Stimulated activated CD8-positive, alpha-beta memory T cell treated with anti-CD3 and anti-CD28 coated beads, Interleukin-7, amount 100 ng/mL, for 48 hours (primary cell): ENCODE measurements around the gene ZDHHC8.
"Not testable (repeated sequence)": the region's sequence is repeated elsewhere in the genome, so short reads cannot be mapped to it uniquely, and the experiment has no call there.

Source experiments
- DNase-seq, 2 donors: peaks; one replicate each; pipeline ENCODE4 v3.0.0-alpha.2; 2020; ENCODE audit warnings: low read depth in 1 of 2; ENCODE audit errors: extremely low read depth in 1 of 2

ZDHHC8 gene

DNA sequence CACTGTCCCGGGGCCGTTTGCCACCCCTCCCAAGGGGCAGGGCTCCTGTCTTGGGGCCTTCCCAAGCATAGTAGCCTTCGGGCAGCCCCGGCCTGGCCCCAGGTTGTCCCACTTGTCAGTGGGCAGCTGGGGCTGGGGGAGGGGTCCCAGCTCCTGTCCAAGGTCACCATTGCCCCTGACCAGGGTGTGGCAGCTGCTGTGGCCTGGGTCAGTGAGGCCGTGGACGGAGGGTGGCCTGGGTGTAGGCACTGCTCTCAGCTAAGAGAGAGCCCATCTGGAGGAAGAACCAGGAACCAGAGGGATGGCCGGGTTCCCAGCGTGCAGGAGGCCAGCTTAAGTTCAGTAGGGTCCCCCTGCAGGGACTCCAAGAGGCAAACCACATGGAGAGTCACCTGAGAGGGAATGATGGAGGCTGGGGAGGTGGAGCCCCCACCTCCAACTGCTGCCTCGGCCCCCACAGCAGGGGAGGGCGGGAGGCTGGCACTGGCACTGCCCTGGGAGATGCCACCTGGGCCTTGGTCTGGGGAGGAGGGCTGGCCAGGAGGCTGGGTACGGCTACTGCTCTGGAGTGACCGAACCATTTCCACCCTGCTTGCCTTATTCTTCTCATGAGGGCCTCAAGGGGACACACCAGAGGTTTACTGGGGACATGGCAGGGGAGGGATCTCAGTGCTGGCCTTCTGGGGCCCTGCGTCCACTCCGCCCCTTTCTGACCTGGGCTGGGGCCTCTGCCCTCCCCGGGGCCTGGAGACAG, 26.0 kb downstream of the ZDHHC8 start:
- DNase-seq, result no peak

DNA sequence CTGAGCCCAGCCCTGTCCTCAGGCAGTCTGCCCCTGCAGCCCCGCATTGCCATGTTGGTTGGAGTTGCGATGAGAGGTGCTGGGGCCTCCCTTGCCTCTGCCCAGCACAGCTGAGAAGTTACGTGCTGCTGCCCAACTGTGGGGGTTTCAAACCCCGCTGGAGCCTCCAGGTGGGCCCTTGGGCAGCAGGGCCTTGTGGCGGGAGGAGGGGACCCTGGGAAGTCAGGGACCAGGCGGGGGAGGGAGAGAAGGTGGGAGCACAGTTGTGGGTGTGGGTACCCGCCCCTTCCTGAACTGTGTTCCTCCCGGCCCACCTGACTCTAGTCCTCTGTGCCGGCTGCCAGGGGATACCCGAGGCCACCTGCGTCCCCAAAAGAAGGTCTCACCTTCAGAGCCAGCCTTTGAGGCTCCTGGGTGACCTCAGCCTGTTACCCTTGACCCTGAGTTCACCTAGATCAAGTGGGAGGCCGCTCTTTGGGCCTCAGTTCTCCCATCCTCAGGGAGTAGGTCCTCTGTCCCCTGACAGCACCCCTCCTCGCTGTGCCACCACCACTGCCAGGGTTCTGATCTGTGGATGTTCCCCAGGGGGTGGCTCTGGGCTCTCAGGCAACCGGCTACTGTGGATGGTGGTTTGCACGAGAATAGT, 26.9 kb downstream of the ZDHHC8 start:
- DNase-seq, result no peak

DNA sequence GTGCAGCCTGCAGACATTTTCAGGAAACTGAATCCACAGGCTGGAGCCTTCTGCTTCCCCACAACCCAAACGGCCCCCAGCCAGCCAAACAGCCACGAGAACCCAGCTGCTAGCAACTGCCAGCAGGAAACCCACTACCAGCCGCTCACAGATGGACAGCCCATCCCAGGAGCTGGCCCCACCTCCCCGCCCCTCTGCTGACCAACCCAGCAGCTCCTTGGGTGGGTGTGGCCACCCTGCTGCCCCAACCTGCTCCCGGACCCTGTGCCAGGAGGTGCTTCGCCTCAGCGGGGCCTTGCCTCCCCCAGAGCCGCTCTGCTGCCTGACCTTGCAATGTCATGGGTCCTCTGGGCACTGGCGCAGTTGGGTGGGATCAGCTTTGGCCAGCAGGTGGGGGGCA, 27.5 kb downstream of the ZDHHC8 start:
- DNase-seq, result no peak

DNA sequence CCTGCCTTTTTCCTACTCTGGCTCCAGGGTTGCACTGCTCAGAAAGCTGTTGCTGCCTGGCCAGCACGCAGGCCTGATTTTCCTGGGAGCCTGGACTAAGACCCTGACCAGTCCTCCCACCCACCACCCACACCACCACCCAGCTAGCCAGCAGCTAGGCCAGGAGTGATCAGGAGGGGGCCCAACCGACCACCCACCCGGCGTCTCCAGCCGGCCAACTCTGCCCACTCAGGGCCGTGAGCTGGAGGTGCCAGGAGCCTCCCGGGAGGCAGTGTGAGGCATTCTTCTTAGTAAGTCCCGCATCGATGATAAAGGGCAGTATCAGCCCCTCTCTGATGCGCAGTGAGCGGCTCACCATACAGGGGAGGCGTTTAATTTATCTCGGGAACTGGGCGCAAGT, 27.9 kb downstream of the ZDHHC8 start:
- not testable (repeated sequence) for DNase-seq

DNA sequence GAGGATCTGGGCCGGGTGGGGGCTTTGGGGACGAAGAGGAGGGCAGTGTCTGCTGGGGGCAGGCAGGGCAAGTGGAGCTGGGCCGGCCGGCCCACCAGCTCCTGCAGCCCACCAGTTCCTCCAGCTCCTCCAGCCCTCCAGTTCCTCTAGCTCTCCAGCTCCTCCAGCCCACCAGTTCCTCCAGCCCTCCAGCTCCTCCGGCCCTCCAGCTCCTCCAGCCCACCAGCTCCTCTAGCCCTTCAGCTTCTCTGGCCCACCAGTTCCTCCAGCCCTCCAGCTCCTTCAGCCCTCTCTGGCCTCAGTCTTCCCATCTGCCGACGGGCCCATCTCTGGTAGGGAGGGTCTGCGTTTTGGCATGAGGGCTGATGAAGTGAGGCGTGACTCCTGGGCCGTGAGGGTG, 28.4 kb downstream of the ZDHHC8 start:
- no peak for DNase-seq

DNA sequence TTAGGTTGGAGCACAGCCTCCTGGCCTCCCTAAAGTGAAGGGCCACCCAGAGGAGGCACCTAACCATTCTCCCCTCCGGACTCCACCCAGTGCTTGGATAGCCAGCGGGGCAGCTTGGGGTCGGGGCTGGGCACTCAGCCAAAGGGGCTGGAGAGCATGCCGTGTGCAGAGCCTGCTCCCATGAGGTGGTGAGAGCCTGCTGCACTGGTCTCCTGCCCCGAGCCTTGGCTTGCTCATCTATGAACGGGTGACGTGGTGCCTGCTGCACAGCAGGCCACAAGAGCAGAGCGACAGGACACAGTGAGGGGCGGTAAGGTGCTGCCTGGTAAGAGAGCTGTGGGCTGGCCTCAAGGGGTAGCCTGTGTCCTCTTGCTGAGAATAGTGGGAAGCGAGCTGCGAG, 33.3 kb downstream of the ZDHHC8 start:
- DNase-seq, result no peak

DNA sequence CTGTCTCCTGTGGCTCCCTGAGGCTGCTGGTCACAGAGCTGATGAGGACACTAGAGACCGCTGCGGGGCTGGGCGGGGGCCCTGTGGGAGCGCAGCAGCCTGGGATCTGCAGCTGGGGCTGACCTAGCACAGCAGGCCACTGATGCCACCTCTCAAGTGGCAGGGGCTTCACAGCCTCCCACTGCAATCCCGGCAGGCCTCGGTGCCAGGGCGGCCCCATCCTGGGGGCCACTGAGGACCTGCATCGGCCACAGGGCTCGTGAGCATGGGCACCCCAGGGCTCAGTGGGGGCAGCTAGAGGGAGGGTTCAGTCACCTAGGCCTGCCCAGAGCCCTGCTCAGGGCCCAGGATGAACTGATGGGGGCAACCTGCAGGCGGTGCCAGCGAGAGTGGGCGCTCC, 33.8 kb downstream of the ZDHHC8 start:
- no peak for DNase-seq

DNA sequence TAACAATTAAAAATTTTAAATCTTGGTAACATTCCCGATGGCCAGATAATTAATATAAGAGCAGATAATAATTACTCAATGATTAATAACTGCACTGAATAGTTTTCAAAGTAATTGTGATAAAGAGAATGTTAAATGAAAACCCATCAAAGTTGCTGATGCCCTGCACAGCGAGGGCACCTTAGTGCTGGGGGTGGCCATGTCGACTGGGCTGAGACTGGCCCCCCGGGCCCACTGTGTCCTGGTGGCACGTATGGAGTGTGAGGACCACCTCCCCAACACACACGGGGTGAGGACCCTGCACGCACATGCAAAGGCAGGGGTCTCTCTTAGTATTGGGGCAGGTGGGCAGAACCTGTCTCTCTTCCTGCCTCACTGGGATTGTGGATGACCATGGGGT, 34.3 kb downstream of the ZDHHC8 start:
- DNase-seq, result no peak

DNA sequence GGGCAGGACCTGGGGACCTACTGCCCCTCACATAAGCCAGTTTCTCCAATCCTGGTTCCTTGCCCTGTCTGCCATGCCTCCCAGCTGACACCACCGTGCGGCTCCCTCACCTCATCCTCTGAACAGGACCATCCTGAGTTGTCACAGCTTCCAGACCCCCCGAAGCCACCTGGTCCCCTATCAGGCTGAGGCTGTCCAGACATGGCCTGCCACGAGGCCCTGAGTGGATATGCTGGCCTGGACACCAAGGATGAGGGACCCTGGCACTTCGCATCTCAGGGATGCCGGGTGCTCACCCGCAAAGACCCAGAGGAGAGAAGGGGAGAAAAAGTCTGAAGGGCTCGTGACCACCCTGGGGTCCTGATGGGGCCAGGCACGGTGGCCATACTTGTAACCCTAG, 35.1 kb downstream of the ZDHHC8 start:
- DNase-seq, result no peak

DNA sequence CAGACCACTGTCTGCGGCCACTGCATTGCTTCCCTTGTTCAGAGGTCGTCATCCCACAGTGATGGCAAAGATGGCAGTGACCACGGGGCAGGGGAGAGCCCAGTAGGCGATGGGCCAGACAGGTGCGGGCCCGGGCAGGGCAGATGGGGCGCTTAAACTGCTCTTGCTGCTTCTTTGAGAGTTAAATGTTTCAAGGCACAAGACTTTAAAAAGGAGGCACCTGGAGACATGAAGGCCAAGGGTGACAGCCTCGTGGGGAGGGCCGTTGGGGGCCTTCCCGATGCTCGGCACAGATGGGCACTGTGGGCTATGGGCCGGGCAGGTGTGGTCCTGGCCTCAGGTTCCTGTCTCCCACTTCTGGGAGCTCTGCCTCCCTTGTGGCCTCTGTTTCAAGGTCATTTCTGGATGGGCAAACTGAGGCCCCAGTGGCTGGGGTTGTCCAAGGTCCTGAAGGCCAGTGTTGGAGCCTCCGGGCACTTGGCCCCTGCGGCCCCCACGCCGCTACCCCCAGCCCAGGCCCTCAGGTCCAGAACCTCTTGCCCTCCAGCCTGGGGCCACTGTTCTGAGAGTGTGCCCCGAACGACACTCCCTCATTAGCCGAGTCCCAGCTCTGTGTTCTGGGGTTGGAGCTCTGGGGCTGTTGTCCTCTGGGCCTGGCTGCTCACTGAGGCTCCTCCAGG, 36.2 kb downstream of the ZDHHC8 start:
- no peak for DNase-seq

DNA sequence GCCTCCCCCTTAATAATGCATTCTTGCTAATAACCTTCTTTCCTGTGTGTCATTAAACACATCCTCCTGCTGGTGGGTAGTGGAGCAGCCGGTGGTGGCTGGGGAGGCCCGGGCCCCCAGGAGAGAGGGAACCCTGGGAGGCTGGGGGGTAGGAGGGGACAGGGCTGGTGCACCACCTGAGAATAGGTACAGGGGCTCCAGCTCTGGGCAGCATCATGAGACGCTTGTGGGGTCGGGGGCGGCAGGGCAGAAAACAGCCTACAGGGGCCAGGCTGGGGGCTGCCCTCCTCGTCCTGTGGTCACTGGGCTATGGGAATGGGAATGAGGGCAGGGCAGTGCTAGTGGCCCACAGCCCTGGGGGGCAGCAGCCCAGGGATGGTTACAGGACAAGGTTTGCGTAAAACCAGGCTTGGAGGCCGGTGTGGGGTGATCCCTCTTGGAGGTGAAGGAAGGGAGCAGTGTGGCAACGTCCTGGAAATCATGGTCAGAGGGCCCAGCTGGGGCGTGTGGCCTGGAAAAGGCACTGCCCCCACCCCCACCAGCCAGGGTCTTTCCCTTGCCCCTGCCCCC, 37.7 kb downstream of the ZDHHC8 start:
- DNase-seq, result no peak

DNA sequence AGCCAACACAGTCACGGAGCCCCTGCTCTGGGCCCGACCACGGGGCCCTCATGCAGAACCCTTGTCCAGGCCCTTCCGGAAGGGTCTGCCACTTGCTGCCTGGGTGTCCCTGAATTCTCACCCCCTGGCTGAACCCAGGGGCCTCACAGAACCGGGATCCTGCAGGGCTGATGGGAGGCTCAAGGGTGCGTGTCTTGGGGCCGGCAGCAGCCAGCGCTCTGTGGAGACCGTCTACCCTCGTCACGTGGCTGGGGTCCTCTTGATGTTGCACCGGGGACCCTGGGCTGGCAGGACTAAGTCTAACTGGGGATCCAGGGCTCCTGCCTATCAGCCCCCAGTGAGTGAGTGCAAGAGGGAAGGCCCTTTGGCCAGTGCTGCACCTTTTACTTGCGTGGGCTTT, 38.6 kb downstream of the ZDHHC8 start:
- DNase-seq, result no peak

DNA sequence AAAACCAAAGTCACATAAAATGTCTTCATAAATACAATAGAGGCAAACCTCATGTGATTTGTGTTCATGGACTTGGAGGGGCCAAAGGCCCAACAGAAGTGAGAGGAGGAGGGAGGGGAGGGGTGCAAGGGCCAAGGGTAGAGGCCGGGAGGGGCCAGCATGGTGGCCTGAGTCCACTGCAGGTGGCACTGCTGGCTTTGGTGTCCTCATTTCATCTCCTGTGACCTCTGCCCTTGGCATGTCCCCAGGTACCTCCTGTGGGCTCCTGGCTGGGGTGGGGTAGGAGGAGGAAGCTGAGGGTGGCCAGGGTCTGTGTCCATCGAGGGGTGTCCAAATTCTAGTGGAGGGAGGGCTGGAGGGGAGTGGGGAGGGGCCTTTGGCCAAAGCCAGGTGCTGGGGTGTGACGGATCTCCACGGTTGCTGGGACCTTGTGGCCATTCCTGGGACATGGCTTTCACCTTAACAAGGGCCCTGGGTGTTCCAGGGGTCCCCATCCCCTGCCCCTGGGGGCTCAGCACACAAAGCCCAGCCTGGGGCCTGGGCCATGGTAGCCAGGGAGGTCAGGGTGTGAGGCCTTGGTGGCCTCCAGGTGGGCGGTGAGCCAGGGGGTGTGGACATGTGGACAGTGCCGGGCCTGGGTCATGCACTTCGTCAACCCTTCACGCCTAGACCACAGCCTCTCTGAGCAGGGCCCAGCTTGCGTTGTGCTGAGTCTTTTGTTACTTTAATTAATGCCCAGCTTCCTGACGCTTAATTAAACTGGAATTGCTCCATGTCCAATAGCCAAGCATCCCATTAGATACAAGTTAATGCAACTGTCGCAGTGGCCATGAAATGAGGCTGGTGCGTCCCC, 39.9 kb downstream of the ZDHHC8 start:
- DNase-seq, result no peak

DNA sequence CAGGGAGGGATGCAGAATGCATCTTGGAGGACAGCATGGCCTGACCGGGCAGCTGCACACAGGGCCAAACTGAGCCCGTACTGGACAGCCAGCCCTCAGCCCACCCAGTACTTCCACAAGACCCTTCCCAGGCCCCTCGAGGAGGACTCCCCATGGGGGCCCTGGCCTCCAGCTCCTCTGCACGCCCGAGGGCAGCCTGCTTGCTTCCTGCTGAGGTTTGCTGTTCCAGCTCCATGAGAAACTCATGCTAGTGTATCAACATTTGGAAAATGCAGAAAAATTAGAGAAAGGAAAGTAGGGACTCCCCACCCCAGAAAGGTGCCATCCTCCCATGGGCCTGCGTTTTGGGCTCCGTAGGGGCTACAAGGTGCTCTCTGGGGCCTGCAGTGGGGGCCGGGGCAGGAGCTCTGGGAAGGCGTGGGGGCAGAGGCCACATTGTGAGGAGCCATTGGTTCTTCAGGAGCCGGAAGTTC, 40.6 kb downstream of the ZDHHC8 start:
- DNase-seq, result no peak

DNA sequence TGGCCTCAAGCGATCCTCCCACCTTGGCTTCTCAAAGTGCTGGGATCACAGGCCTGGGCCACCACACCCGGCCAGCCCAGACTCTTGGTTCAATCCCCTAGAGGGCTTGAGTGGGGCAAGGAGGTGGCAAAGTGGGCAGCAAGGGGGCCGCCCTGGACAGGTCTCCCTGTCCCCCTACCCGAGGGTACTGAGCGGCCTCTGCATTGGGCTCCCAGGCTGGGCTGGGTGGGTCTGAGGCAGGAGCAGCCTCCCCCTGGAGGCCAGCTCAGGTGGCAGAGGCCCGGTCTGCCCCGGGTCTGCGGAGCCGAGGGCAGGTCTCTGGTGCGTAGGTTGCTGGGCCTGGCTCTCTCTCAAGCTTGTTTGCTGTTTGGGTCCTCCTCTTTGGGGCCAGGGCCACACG, 41.6 kb downstream of the ZDHHC8 start:
- DNase-seq, result no peak

DNA sequence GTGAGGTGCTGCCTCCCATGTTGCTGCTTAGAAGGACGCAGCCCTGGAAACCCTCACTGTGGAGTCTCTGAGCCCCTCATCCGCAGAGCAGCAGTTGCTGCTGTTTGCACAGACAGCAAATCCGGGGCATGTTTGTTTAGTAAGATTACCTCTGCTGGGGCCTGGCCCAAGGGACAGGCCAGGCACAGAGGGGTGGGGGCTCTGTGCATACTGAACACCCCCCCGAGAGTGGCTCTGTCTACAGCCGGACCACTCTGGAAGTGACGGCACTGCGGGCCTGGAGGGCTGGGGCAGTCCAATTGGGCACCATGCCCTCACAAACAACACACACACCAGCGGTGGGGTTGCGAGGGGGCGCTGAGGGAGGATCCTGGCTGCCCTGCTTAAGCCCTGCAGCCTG, 42.2 kb downstream of the ZDHHC8 start:
- DNase-seq, result no peak

DNA sequence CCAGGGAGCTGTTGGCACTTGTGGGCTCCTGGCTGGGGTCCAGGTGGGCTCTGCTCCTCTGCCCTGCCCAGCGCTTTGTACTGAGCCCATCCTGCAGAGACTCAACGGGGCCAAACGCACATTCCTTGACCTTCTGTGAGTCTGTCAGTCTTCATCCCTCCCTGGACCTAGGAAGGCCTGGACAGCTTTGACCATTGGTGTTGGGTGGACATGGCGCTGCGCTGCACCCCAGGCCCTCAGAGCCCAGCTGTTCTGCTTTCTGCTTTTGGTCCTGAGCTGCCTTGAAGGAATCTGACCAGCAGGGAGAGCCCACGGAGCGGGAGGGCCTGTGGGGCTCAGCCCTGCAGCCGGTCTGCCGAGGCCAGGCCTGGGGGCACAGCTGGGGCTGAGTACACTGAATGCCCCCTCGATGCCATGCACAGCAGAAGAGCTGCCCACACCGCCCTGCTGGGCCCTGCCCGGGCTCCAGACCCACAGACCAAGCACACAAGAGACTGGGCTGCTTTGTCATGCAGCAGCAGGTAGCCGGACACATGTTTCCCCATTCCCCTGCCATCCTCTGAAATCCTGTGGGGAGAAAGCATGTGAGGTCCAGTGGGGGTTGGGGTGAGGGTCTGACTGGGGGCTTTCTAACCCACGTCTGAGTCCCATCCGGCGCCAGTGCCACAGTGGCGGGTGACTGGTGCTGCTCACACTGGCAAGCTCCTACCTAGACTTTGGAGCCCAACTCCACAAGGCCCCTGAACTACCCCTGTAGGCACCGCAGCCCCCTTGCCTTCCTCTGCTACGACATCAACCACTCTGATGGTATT, 43.4 kb downstream of the ZDHHC8 start:
- no peak for DNase-seq

DNA sequence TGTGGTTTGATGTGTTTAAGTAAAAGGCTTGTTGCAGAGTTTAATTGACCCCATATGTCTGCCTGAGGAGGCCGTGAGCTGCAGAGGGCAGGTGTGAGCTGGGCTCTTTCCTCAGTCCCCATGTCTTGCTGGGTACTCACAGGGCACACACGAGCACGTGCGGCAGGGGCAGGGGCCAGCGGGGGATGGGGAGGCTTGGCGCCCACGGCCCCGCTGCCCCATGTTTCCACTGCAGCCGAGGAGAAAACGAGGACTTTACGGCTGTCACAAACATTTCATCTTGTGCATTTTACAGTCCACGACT, 43.9 kb downstream of the ZDHHC8 start:
- DNase-seq, result no peak

DNA sequence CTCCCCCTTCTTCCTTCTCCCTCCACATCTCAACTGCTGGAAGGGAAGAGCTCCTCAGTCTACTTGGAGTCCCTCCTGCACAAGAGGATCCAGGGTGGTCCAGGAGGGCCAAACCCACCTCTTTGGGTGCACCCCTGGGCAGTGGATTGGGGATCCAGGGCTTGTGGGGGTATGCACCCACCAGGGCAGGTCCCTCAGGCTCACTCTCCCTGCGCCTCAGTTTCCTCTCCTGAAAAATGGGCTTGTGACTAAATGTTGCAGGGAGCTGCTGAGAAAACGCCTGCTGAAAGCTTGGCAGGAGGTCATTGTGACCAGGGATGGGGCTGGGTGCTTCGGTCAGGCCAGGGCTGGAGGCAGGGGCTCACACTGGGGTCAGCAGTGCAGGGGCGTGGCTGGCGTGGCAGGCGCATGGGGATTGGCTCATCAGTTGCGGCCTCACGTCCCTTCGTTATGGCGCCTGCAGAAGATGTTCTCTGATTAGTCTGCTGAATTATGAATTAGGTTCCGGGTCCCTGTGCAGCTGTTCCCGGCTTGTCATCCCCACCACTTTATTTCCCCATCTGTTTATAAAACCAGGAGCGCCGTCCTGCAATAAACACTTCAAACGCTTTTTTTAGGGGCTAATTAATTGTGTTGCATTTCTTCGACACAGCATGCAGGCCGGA, 44.9 kb downstream of the ZDHHC8 start:
- no peak for DNase-seq
